ENCODE data around the gene PLEKHA5. TPM values are rescaled to one million over a fixed set of nuclear protein-coding genes. Genes with fewer than 3 reads are reported as not detected.
"Not testable (repeated sequence)": the region's sequence is repeated elsewhere in the genome, so short reads cannot be mapped to it uniquely, and the experiment has no call there.

The PLEKHA5 gene
- total RNA-seq, 2 donors from 2014 or later: 10.2 to 29.8 TPM

- 70 to 76% methylated on average over 2 of the region's 2 CpGs for WGBS, 2 donors
- H3K36me3 ChIP-seq (replicated peaks in 1 of 2; ENCODE audit: insufficient read depth in 1 of 2, low read depth in 2 of 2): no peaks in the 10 kb centered on the region
- intact Hi-C loops (cut with DNase I): no loop called here
Measured at GRCh38 chr12:19394385-19394784, 264.9 kb downstream of the PLEKHA5 start.

GRCh38 chr12:19397534-19397933, 268.0 kb downstream of the PLEKHA5 start:
- no peak for TF ChIP-seq POLR2A (IDR thresholded peaks at IDR 0.05)
- TF ChIP-seq CTCF (IDR thresholded peaks at IDR 0.05): no peak
- DNase-seq: no peak
- no peak for ATAC-seq

More at GRCh38 chr12:19394385-19394784, 264.9 kb downstream of the PLEKHA5 start:
- H3K27ac ChIP-seq: no peak overlapping the region
- no peaks in the 10 kb centered on the region for H3K9me3 ChIP-seq
- ATAC-seq: no peak
- H3K4me3 ChIP-seq: no peak overlapping the region
- no peak for TF ChIP-seq POLR2A (IDR thresholded peaks at IDR 0.05)
- TF ChIP-seq CTCF (IDR thresholded peaks at IDR 0.05): no peak
- no peak for DNase-seq
- no peaks in the 10 kb centered on the region for H3K4me1 ChIP-seq
- no peaks in the 10 kb centered on the region for H3K27me3 ChIP-seq

GRCh38 chr12:19398376-19399363, 269.1 kb downstream of the PLEKHA5 start:
- Histone ChIP-seq H3K36me3 (replicated peaks in 1 of 2; ENCODE audit: insufficient read depth in 1 of 2, low read depth in 2 of 2) (no peaks in the 10 kb centered on the region), H3K27ac (no peak overlapping the region), H3K4me1 (no peaks in the 10 kb centered on the region), H3K9me3 (no peaks in the 10 kb centered on the region), H3K27me3 (no peaks in the 10 kb centered on the region), H3K4me3 (no peak overlapping the region)
- ATAC-seq (no peak), DNase-seq (no peak)
- intact Hi-C loops (cut with DNase I): no loop called here
- 77 to 82% methylated on average over 6 of the region's 6 CpGs for WGBS, 2 donors
- TF ChIP-seq CTCF (IDR thresholded peaks at IDR 0.05) (no peak), POLR2A (IDR thresholded peaks at IDR 0.05) (no peak)

More at GRCh38 chr12:19397534-19397933, 268.0 kb downstream of the PLEKHA5 start:
- Histone ChIP-seq H3K36me3 (replicated peaks in 1 of 2; ENCODE audit: insufficient read depth in 1 of 2, low read depth in 2 of 2) (no peaks in the 10 kb centered on the region), H3K9me3 (no peaks in the 10 kb centered on the region), H3K4me3 (no peak overlapping the region), H3K27me3 (no peaks in the 10 kb centered on the region), H3K27ac (no peak overlapping the region), H3K4me1 (no peaks in the 10 kb centered on the region)
- 81 to 84% methylated on average over 4 of the region's 4 CpGs for WGBS, 2 donors
- intact Hi-C loops (cut with DNase I): no loop called here

- H3K36me3 ChIP-seq (replicated peaks in 1 of 2; ENCODE audit: insufficient read depth in 1 of 2, low read depth in 2 of 2); H3K4me1 ChIP-seq; H3K9me3 ChIP-seq; intact Hi-C loops (cut with DNase I); H3K4me3 ChIP-seq; H3K27ac ChIP-seq; DNase-seq; ATAC-seq; H3K27me3 ChIP-seq: not testable (repeated sequence)
- WGBS, 2 donors: 88 to 90% methylated on average over 9 of the region's 9 CpGs
Measured at GRCh38 chr12:19400649-19401285, 271.2 kb downstream of the PLEKHA5 start.

- no peak for DNase-seq
- Histone ChIP-seq H3K27me3 (no peaks in the 10 kb centered on the region), H3K9me3 (no peaks in the 10 kb centered on the region), H3K36me3 (replicated peaks in 1 of 2; ENCODE audit: insufficient read depth in 1 of 2, low read depth in 2 of 2) (no peaks in the 10 kb centered on the region), H3K4me1 (no peaks in the 10 kb centered on the region), H3K27ac (no peak overlapping the region), H3K4me3 (no peak overlapping the region)
- intact Hi-C loops (cut with DNase I): no loop called here
- ATAC-seq: no peak
- TF ChIP-seq POLR2A (IDR thresholded peaks at IDR 0.05) (no peak), CTCF (IDR thresholded peaks at IDR 0.05) (no peak)
- 78 to 82% methylated on average over 6 of the region's 6 CpGs for WGBS, 2 donors
Measured at GRCh38 chr12:19402211-19402610, 272.7 kb downstream of the PLEKHA5 start.

All from body of pancreas (tissue), 4 donors.